OCI-LY7 (cell line): ENCODE measurements around the gene SLC30A1. TPM values are rescaled to one million over a fixed set of nuclear protein-coding genes. Genes with fewer than 3 reads are reported as not detected.

ENCODE experiments used
- BruUV-seq: library from RNA; stranded (reverse); fragments of 400-500 nt; replicated peaks from 2 replicates; lab custom pipeline; 2021; lab: Mats Ljungman, UMichigan
- CTCF ChIA-PET: fragments of 300-600 bp; sonication (Branson Sonifier 250); formaldehyde crosslinking; loops from one replicate; lab custom pipeline; 2022; ENCODE audit warnings: antibody characterized with exemption; ENCODE audit not compliant: unreplicated experiment; lab: Charles Lee
- POLR2A ChIA-PET: fragments of 300-600 bp; sonication (Branson Sonifier 250); formaldehyde crosslinking; loops from one replicate; lab custom pipeline; 2022; ENCODE audit warnings: antibody characterized with exemption; lab: Charles Lee
- DNase-seq: peaks from one replicate; pipeline ENCODE4 v3.0.0-alpha.2; 2015; ENCODE audit warnings: low spot score
- H2AFZ ChIP-seq: fragments of 200-600 bp; sonication (generic), shearing (Covaris generic); 2 replicates; pipeline ENCODE4 v1.6.1; 2014; ENCODE audit warnings: mild to moderate bottlenecking, antibody characterized with exemption, low read length, moderate library complexity
- H3K27ac ChIP-seq: fragments of 200-600 bp; sonication (generic); 2 replicates; pipeline ENCODE4 v1.5.1; 2014; ENCODE audit warnings: mixed run types, low read depth, mild to moderate bottlenecking, moderate library complexity, low read length, inconsistent platforms; ENCODE audit not compliant: poor library complexity, severe bottlenecking
- H3K36me3 ChIP-seq: fragments of 200-600 bp; sonication (generic); 2 replicates; pipeline ENCODE4 v1.6.1; 2014; ENCODE audit warnings: mild to moderate bottlenecking, antibody characterized with exemption, low read length, moderate library complexity, mixed read lengths; ENCODE audit not compliant: insufficient read depth
- H3K4me1 ChIP-seq: fragments of 200-600 bp; sonication (generic); 2 replicates; pipeline ENCODE4 v1.5.1; 2014; ENCODE audit warnings: mild to moderate bottlenecking, low read length; ENCODE audit not compliant: insufficient read depth, poor library complexity, severe bottlenecking
- H3K4me2 ChIP-seq: fragments of 200-600 bp; sonication (generic); 2 replicates; pipeline ENCODE4 v1.6.1; 2014; ENCODE audit warnings: mild to moderate bottlenecking, low read length
- H3K4me3 ChIP-seq: fragments of 200-600 bp; sonication (generic); 2 replicates; pipeline ENCODE4 v1.5.1; 2014; ENCODE audit warnings: mild to moderate bottlenecking, low read depth, low read length; ENCODE audit not compliant: poor library complexity, severe bottlenecking
- H3K79me2 ChIP-seq: fragments of 200-600 bp; sonication (generic); 2 replicates; pipeline ENCODE4 v1.6.1; 2016; ENCODE audit warnings: low read depth, mild to moderate bottlenecking, low read length, moderate library complexity, mixed read lengths; ENCODE audit not compliant: insufficient read depth
- H3K9me2 ChIP-seq: fragments of 200-600 bp; sonication (generic); 2 replicates; pipeline ENCODE4 v1.6.1; 2016; ENCODE audit warnings: mild to moderate bottlenecking, low read length, mixed read lengths; ENCODE audit not compliant: insufficient read depth
- H3K9me3 ChIP-seq: fragments of 200-600 bp; sonication (generic); 2 replicates; pipeline ENCODE4 v1.6.1; 2014; ENCODE audit warnings: mild to moderate bottlenecking, mixed run types, low read length, mixed read lengths
- H4K20me1 ChIP-seq: fragments of 200-600 bp; sonication (generic); 2 replicates; pipeline ENCODE4 v1.6.1; 2014; ENCODE audit warnings: mild to moderate bottlenecking, antibody characterized with exemption, low read length, moderate library complexity, mixed read lengths; ENCODE audit not compliant: insufficient read depth
- EZH2phosphoT487 ChIP-seq: fragments of 200-600 bp; sonication (generic); IDR thresholded peaks from 2 replicates; pipeline ENCODE4 v1.6.1; 2018; ENCODE audit warnings: low read depth, borderline replicate concordance, mild to moderate bottlenecking, mixed run types, antibody characterized with exemption, low read length, moderate library complexity, mixed read lengths
- intact Hi-C: fragments of 100-400 bp; cut with micrococcal nuclease; formaldehyde crosslinking; loops from one replicate; pipeline ENCODE4 v1.10.0; 2022; ENCODE audit not compliant: unreplicated experiment
- total RNA-seq, 2 experiments: library from RNA; depleted of rRNA in 1 of 2; stranded (reverse); fragments of >200 nt in 1 of 2; shearing (Covaris generic) in 1 of 2; gene quantifications; 2 replicates each; pipeline ENCODE4 v1.2.3, GENCODE V29; 2014 to 2022
- TF ChIP-seq, protein P1 (sequence below): fragments of 200-600 bp; sonication (generic); conservative IDR thresholded peaks from 2 replicates; pipeline ENCODE4 v1.5.1; 2014; ENCODE audit warnings: mild to moderate bottlenecking, antibody characterized with exemption, low read length, moderate library complexity, mixed read lengths

SLC30A1 gene
- total RNA-seq, 2 experiments from 2014 or later = 6.1 to 7.9 TPM

DNA sequence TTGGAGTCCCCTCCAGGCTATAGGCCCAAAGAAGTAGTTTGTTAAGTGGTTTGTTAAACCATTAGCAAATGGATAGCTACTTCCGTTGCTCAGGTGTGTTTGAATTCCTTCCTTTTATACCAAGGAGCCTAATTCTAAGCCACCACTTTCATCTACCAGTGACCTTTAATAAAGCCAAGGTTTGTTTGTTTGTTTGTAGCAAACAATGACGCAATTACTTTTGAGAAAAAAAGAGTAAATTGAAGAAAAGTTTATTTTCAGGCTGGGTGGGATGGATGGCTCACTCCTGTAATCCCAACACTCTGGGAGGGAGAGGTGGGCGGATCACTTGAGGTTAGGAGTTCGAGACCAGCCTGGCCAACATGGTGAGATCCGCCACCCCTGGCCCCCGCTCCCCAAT lies 56.2 kb downstream of the SLC30A1 start:
- POLR2A ChIA-PET = interaction anchor here (0.6 kb wide), 1 partner anchor 197 kb away, joined by 5 read pairs; no protein-coding TSS in a partner anchor
- CTCF ChIA-PET = no interaction called here
- no peak for TF ChIP-seq EZH2phosphoT487
- TF ChIP-seq, protein P1, sequence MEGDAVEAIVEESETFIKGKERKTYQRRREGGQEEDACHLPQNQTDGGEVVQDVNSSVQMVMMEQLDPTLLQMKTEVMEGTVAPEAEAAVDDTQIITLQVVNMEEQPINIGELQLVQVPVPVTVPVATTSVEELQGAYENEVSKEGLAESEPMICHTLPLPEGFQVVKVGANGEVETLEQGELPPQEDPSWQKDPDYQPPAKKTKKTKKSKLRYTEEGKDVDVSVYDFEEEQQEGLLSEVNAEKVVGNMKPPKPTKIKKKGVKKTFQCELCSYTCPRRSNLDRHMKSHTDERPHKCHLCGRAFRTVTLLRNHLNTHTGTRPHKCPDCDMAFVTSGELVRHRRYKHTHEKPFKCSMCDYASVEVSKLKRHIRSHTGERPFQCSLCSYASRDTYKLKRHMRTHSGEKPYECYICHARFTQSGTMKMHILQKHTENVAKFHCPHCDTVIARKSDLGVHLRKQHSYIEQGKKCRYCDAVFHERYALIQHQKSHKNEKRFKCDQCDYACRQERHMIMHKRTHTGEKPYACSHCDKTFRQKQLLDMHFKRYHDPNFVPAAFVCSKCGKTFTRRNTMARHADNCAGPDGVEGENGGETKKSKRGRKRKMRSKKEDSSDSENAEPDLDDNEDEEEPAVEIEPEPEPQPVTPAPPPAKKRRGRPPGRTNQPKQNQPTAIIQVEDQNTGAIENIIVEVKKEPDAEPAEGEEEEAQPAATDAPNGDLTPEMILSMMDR = no peak
- Histone ChIP-seq H3K9me2 (no peaks in the 10 kb centered on the region), H3K4me2 (no peak overlapping the region), H3K9me3 (no peaks in the 10 kb centered on the region), H3K36me3 (no peaks in the 10 kb centered on the region), H3K4me1 (peaks cover 38% of the 10 kb centered on the region), H3K27ac (no peak overlapping the region), H4K20me1 (no peaks in the 10 kb centered on the region), H3K79me2 (no peaks in the 10 kb centered on the region), H2AFZ (no peak overlapping the region), H3K4me3 (no peak overlapping the region)
- intact Hi-C loops = no loop called here
- BruUV-seq = no TSS peak
- no peak for DNase-seq

Other genes starting within 250 kb of the SLC30A1 start
- not detected in 2 replicates for gene RD3, start 87.0 kb downstream of the SLC30A1 start, total RNA-seq (2014; rRNA removed; shearing (Covaris generic))
- gene RD3, start 87.0 kb downstream of the SLC30A1 start, total RNA-seq (2022) = not detected in 2 replicates
- gene NEK2, start 96.5 kb upstream of the SLC30A1 start, total RNA-seq (2014; rRNA removed; shearing (Covaris generic)) = 55.9 and 72.4 TPM in 2 replicates
- 69.0 and 74.6 TPM in 2 replicates for gene NEK2, start 96.5 kb upstream of the SLC30A1 start, total RNA-seq (2022)